GM12872 (cell line): ENCODE results near the gene CD300H.

Experiments
- TF ChIP-seq, protein P1 (sequence below): IDR thresholded peaks from 3 replicates; pipeline ENCODE4 v1.5.1; 2011; ENCODE audit warnings: low read depth, mild to moderate bottlenecking, low read length, moderate library complexity; ENCODE audit not compliant: insufficient read depth

Gene CD300H

GRCh38 chr17:74598346-74599022 lies 31.2 kb upstream of the CD300H start:
- TF ChIP-seq, protein P1, sequence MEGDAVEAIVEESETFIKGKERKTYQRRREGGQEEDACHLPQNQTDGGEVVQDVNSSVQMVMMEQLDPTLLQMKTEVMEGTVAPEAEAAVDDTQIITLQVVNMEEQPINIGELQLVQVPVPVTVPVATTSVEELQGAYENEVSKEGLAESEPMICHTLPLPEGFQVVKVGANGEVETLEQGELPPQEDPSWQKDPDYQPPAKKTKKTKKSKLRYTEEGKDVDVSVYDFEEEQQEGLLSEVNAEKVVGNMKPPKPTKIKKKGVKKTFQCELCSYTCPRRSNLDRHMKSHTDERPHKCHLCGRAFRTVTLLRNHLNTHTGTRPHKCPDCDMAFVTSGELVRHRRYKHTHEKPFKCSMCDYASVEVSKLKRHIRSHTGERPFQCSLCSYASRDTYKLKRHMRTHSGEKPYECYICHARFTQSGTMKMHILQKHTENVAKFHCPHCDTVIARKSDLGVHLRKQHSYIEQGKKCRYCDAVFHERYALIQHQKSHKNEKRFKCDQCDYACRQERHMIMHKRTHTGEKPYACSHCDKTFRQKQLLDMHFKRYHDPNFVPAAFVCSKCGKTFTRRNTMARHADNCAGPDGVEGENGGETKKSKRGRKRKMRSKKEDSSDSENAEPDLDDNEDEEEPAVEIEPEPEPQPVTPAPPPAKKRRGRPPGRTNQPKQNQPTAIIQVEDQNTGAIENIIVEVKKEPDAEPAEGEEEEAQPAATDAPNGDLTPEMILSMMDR = no peak

DNA sequence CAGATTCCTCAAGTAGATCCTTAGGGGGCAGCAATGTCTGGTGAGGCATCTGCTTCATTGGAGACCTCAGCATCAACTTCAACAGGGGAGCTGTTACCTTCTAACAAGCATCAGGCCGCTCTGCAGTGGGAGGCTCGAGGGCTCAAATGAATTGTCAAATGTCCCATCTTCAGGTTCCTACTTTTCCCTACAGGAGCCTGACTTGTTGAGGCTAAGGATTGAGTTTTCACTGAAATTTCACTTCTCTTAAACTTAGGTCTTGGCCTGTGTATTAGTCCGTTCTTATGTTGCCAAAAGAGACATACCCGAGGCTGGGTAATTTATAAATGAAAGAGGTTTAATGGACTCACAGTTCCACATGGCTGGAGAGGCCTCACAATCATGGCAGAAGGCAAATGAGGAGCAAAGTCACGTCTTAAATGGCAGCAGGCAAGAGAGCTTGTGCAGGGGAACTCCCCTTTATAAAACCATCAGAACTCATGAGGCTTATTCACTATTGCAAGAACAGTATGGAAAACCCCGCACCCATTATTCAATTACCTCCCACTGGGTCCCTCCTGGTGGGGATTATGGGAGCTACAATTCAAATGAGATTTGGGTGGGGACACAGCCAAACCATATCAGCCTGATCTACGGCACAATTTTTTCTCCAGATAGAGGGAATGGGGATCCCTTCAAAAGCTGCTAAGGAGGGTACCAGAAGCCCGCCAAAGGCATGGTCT lies 29.9 kb upstream of the CD300H start:
- TF ChIP-seq, protein P1 = no peak

GRCh38 chr17:74595037-74595750 lies 27.9 kb upstream of the CD300H start:
- TF ChIP-seq, protein P1 = no peak

- TF ChIP-seq, protein P1 = no peak
These were observed 25.0 kb upstream of the CD300H start, which contains the start of gene CD300LD for GRCh38 chr17:74592087-74592990. TSS of gene CD300LD (minus strand) at chr17:74592283. CDS start at chr17:74592202, 81 bp downstream.

GRCh38 chr17:74591503-74591902 lies 24.2 kb upstream of the CD300H start:
- TF ChIP-seq, protein P1 = no peak

DNA sequence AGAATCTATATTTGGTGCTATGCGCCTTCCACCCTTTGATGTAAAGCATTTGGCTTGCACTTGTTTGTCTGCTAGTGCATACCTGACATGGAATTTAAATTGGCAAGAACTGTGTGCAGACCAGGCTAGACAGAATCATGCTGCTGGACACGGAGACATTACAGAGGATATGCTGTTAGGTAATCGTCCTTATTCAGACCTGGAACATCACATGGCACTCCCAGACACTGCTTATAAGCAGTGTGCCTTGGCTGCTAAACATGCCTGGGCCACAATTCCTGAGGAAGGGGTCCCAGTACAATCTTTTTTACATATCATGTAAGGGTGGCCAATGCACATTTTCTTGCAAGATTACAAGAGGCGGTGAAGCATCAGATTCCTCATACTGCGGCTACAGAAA lies 18.4 kb upstream of the CD300H start:
- TF ChIP-seq, protein P1 = no peak
